ENCODE results near the gene ARHGEF17.

The ARHGEF17 gene

GRCh38 chr11:73395297-73396208 is 87.5 kb downstream of the ARHGEF17 start:
- no peak for DNase-seq (ENCODE audit: low spot score)

- no peak for DNase-seq (ENCODE audit: low spot score)
Observed at GRCh38 chr11:73396251-73396930, 88.3 kb downstream of the ARHGEF17 start.

- no peak for DNase-seq (ENCODE audit: low spot score)
Observed at GRCh38 chr11:73396985-73397384, 88.9 kb downstream of the ARHGEF17 start.

DNA sequence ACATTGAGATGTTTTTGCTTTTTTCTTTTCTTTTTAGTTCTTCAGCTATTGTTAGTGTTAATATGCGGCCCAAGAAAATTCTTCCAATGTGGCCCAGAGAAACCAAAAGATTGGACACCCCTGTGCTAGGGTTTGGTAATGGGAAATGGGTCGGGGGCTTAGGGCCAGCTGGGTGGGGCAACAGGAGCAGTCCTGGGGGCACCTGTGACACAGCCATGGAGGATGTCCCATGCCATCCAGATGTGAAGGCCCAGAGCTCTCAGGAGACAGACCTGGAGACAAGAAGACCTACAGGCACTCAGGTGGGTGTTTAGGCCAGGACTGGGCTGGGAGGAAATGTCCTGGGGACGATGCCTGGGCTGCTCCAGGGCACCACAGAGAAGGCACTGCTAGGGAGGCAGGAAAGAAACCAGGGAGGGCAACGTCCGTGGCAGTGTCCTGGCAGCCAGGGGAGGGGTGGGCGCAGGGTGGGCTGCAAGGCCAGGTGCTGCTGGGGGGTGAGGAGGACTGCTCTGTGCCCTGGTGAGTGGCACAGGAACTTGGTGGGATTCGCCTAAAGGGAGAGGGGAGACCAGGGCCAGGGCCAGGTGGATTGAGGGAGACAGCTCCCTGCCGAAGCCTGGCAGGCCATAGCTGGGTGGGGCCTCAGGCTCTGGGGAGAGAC is 89.5 kb downstream of the ARHGEF17 start:
- no peak for DNase-seq (ENCODE audit: low spot score)

- DNase-seq (ENCODE audit: low spot score), result no peak
Observed at GRCh38 chr11:73398132-73398526, 90.1 kb downstream of the ARHGEF17 start.

DNA sequence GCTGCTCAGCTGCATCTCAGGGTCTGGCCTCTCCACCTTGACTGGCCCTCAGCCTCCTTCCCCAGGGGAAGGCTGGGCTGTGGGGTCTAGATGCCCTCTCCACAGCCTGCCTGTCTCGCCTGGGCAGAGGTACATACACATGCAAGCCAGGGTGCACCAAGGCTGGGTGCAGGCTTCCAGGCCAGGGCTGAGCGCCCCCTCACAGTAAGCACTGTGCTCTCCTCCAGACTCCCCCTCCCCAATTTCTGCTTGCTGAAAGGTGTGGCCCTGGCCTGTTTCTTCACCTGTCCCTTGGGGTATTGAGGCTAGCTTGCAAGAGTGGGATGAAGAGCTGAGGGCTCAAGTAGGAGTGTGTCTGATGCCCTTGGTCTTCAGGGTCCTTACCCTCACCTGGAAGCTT is 90.6 kb downstream of the ARHGEF17 start:
- no peak for DNase-seq (ENCODE audit: low spot score)

DNA sequence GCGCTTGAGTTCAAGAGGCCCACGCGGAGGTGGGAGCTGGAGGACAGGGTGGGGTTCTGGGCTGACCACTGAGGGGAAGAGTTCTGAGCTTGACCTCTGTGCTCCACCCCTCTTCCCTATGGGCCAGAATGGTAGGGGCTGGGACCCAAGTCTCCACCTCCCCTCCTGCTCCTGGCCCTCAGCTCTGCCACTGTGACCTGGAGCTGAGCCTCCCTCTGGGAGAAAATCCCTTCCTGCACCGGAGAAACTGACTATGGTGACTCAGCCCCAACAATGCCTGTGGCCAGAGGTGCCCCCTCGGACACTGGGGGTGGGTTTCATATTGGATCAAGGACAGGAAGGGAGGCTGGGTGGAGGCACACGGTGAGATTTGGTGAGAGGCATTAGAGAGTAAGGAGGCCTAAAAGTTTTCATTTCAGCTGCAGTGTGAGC is 91.1 kb downstream of the ARHGEF17 start:
- DNase-seq (ENCODE audit: low spot score), result no peak

GRCh38 chr11:73399636-73400035 is 91.6 kb downstream of the ARHGEF17 start:
- DNase-seq (ENCODE audit: low spot score), result no peak

DNA sequence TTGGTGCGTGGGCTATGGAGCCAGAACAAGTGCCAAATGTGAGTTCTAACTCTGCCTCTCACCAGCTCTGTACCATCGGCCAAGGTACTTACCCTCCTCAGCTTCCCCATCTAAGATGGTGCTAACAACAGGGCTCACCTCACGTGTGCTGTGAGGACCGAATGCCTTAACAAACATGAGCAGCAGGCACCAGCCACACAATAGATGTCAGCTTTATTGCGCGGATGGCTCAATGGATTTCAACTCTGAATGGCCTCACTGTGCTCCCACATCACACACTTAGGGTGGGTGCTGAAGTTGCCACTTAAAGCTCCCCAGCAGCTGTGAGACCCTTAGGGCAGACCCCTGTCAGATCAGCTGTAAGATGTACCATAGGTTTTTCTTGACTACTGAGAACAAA is 92.2 kb downstream of the ARHGEF17 start:
- peak; percentile 16 for DNase-seq (ENCODE audit: low spot score)

GRCh38 chr11:73401217-73401923 is 93.3 kb downstream of the ARHGEF17 start:
- peak; percentile 5 for DNase-seq (ENCODE audit: low spot score)

DNA sequence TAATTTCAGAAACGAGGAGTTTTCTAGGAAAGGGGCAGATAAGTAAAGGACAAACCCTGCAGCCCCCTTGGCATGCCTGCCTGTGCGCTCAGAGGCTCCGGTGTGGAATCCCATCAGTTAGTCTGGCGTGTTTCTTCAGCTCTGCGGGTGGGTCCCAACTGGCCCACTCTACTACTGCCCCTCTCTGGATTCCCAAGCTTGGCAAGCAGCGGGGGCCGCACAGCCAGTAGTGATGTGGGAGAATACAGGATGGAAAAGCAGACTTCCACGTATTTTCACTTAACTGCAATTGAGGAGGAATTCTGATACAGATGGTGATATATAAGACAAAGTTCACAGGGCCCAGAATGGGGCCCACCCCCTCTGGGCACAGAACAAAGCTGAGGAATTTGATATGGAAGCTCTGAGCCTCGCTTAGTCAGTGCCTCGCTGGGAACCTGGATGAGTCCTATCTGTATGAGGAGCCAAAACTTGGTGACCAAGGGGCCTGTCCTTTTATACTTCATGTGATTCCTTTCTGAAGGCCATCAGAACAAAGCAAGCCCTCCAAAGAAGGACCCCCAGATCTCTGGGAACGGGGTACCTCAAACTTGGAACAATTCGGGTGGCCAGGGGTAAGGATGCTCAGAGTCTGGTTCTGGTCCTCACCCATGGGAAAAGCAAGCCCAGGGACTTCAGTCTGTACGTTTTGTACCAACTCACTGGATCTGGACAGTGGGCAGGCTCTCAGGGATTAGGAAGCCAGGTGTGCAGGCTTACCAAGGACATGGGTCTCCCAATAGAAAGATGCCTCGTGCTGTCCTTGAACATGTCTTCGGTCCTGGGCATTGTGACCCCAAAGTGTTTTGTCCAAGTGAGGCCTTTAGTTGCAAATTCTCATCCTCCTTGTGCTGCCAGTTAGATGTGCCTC is 94.1 kb downstream of the ARHGEF17 start:
- no peak for DNase-seq (ENCODE audit: low spot score)

- DNase-seq (ENCODE audit: low spot score), result peak; percentile 77
Observed at GRCh38 chr11:73402834-73403185, 94.7 kb downstream of the ARHGEF17 start.

DNA sequence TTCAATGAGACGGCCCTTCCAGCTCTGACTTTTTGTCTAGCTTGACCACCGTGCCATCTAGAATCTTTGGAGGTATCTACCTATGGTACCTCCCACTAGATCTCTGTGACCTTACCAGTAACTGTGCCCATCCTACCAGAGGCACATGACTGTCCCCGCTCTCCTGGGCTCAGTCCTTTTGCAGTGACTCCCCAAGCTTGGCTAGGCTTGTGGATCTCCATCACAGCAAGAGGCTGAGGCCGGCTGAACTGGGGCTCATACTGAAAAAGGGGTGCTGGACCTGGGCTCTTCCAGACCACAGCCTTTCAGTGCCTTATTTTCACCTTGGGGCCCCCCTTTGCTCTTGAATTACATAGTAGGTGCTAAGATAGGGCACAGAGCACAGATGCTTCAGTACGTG is 95.5 kb downstream of the ARHGEF17 start:
- DNase-seq (ENCODE audit: low spot score), result no peak

GRCh38 chr11:73404048-73404447 is 96.0 kb downstream of the ARHGEF17 start:
- DNase-seq (ENCODE audit: low spot score), result no peak

- no peak for DNase-seq (ENCODE audit: low spot score)
Observed at GRCh38 chr11:73404506-73405145, 96.5 kb downstream of the ARHGEF17 start.

DNA sequence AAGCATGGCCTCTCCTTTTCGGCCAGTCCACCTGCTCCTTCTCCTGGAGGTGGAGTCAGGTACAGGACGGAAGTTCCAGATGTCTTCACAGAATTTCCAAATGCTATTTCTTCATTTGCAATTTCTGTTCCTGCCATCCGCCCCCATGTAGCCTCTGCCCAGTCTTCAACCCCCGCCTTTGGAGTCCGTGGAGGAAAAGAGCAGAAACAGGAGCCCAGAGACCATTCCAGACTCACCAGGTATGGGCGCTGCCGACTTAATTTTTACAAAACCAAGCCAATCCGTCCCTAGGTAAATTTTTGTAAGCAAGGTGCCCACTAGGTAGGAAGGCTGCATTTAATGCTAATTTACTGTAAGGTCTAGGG is 97.1 kb downstream of the ARHGEF17 start:
- no peak for DNase-seq (ENCODE audit: low spot score)

DNA sequence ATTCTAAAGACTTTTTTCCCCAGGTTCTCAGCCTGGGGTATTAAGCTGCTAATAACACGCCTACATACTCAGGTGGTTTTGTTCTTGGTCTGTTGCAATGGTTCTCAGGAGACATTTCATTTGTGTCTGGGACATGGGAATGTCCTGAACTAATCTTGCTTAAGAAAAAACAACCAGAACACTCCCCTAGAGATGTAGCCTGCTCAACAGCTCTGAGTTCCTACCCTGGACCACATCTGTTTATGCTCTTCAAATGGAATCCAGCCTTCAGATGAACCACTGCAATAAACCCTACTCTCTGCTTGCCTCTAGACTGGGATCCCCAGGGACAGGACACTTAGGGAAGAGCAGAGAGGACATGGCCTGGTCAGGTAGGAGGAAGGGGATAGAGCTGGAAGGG is 98.1 kb downstream of the ARHGEF17 start:
- DNase-seq (ENCODE audit: low spot score), result no peak

- DNase-seq (ENCODE audit: low spot score), result no peak
Observed at GRCh38 chr11:73406619-73407018, 98.5 kb downstream of the ARHGEF17 start.

DNA sequence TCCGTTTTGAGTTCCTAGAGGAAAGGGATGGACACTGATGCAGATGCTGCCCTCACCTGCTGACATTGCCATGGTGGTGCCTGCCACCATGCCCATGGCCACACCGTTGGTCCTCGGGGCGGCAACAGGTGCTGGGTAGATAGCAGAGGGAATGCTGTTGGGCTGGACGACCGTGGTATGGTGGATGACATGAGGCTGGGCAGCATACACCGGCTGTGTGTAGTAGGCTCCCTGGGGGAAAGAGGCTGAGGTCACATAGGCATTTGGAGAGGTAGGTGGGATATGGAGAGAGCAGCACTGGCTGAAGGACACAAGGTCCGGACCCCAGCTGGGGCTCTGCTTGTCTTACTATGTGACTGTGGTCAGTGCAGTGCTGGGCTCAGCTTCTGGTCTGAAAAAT is 101.4 kb downstream of the ARHGEF17 start:
- no peak for DNase-seq (ENCODE audit: low spot score)

DNA sequence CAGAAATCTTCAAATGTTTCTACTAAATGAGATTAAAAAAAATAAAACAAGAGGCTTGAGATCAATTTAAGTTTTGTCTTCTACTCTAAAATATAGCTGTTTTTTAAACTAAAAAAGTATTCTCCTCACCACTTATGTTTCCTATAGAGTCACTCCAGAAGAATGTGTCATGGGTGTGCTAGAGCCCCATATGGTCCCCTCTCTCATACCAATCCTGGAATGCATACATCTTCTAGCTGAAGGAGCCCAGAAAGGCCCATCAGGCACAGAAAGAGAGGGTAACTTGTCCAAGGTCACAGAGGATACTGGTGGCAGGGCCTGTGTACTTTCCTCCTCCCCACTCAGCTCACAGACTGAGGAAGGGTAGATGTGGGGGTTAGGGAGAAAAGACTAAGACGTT is 102.6 kb downstream of the ARHGEF17 start:
- DNase-seq (ENCODE audit: low spot score), result no peak

DNA sequence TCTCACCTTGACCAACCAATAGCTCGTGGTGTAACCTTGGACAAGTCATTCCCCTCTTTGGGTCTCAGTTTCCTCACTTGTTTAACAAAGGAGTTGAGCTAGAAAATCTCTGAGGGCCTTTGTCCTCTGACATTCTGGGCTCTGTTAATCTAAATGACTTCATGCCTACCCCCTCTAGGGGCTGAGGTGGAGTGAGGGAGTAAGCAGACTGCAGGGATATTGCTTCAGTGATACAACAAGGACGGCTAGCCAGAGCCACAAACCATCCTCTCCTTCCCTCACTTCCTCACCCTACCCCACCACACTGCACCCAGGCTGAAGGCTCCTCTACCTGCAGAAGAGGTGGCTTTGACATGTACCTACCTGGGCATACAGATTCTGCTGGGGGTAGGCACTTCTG is 103.0 kb downstream of the ARHGEF17 start:
- DNase-seq (ENCODE audit: low spot score), result no peak

Data from NAMALWA (cell line).